Type B pancreatic cell (in vitro differentiated cells): ENCODE results near the gene DEFB121. TPM values are rescaled to one million over a fixed set of nuclear protein-coding genes. Genes with fewer than 3 reads are reported as not detected.

Experiments
- DNase-seq: peaks from one replicate; pipeline ENCODE4 v3.0.0; 2021; ENCODE audit warnings: mixed read lengths; ENCODE audit not compliant: unreplicated experiment; ENCODE audit errors: extremely low spot score
- H3K27ac Mint-ChIP-seq: 2 replicates; pipeline ENCODE4 v1.8.0; 2021; ENCODE audit warnings: mild to moderate bottlenecking, mixed read lengths
- H3K27me3 Mint-ChIP-seq: 2 replicates; pipeline ENCODE4 v1.8.0; 2021; ENCODE audit warnings: mixed read lengths
- H3K36me3 Mint-ChIP-seq: 2 replicates; pipeline ENCODE4 v1.8.0; 2021; ENCODE audit warnings: mixed read lengths
- H3K4me1 Mint-ChIP-seq: one replicate; pipeline ENCODE4 v1.8.0; 2021; ENCODE audit warnings: mixed read lengths; ENCODE audit not compliant: unreplicated experiment
- H3K4me3 Mint-ChIP-seq: 2 replicates; pipeline ENCODE4 v1.8.0; 2021; ENCODE audit warnings: mild to moderate bottlenecking, mixed read lengths
- H3K9me3 Mint-ChIP-seq: 2 replicates; pipeline ENCODE4 v1.8.0; 2021; ENCODE audit warnings: mixed read lengths
- total RNA-seq: library from RNA; stranded (reverse); gene quantifications from 2 replicates; pipeline ENCODE4 v1.2.1, GENCODE V29; 2021; ENCODE audit warnings: low replicate concordance
- TF ChIP-seq, protein P1 (sequence below): fragments of 200-600 bp; sonication (generic); conservative IDR thresholded peaks from 2 replicates; pipeline ENCODE4 v1.5.0; 2021; ENCODE audit warnings: antibody characterized with exemption, mild to moderate bottlenecking

DEFB121 gene
- total RNA-seq, 1 donor from 2014 or later, result not detected

DNA sequence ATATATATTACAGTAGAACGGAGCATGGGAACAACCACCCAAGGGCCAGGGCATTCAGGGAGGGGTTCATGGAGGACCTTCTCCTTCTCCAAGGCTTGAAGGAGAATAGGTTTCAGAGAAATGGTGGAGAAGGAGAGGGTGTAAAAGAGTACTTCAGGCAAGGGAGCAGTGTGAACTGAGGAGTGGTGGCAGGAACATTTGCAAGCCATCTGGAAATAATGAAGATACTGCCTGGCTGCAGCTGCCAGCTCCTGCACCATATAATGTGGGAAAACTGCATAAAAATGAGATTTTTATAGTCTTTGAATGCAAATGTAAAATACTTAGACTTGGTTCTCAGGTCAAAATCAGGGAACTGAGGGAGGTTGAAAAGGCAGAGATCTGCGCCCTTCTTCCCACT is 9.6 kb upstream of the DEFB121 start:
- H3K27ac Mint-ChIP-seq, result no peak overlapping the region
- no peak for DNase-seq
- no peaks in the 10 kb centered on the region for H3K27me3 Mint-ChIP-seq
- TF ChIP-seq, protein P1, sequence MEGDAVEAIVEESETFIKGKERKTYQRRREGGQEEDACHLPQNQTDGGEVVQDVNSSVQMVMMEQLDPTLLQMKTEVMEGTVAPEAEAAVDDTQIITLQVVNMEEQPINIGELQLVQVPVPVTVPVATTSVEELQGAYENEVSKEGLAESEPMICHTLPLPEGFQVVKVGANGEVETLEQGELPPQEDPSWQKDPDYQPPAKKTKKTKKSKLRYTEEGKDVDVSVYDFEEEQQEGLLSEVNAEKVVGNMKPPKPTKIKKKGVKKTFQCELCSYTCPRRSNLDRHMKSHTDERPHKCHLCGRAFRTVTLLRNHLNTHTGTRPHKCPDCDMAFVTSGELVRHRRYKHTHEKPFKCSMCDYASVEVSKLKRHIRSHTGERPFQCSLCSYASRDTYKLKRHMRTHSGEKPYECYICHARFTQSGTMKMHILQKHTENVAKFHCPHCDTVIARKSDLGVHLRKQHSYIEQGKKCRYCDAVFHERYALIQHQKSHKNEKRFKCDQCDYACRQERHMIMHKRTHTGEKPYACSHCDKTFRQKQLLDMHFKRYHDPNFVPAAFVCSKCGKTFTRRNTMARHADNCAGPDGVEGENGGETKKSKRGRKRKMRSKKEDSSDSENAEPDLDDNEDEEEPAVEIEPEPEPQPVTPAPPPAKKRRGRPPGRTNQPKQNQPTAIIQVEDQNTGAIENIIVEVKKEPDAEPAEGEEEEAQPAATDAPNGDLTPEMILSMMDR, result no peak
- no peaks in the 10 kb centered on the region for H3K4me1 Mint-ChIP-seq
- H3K9me3 Mint-ChIP-seq, result peaks cover 10% of the 10 kb centered on the region
- H3K36me3 Mint-ChIP-seq, result no peaks in the 10 kb centered on the region
- no peak overlapping the region for H3K4me3 Mint-ChIP-seq

DNA sequence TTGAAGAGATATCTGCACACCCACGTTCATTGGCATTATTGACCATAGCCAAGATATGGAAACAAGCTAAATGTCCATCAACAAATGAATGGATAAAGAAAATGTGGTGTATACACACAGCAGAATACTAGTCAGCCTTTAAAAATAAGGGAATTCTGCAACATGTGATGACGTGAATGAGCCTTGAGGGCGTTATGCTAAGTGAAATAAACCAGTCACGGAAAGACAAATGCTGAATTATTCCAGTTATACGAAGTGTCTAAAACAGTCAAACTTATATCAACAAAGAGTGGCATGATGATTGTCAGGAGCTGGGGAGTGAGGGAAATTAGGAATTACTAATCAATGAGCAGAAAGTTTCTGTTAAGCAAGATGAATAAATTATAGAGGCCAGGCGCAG is 8.4 kb upstream of the DEFB121 start:
- peaks cover 10% of the 10 kb centered on the region for H3K9me3 Mint-ChIP-seq
- H3K4me3 Mint-ChIP-seq, result no peak overlapping the region
- no peak for DNase-seq
- H3K27ac Mint-ChIP-seq, result no peak overlapping the region
- no peaks in the 10 kb centered on the region for H3K27me3 Mint-ChIP-seq
- no peaks in the 10 kb centered on the region for H3K36me3 Mint-ChIP-seq
- no peaks in the 10 kb centered on the region for H3K4me1 Mint-ChIP-seq
- TF ChIP-seq, protein P1, result no peak

DNA sequence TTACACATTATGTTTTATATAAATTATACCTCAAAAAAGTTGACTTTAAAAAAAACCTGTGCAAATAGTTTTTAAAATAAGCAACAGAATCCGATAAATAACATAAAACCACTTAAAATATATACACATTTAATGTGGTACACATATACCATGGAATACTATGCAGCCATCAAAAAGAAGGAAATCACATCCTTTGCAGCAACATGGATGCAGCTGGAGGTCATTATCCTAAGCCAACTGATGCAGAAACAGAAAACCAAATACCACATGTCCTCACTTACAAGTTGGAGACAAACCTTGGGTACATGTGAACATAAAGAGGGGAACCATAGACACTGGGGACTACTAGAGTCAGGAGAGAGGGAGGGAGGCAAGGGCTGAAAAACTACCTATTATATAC is 4.0 kb upstream of the DEFB121 start:
- Mint-ChIP-seq H3K27ac (no peak overlapping the region), H3K4me3 (no peak overlapping the region), H3K4me1 (no peaks in the 10 kb centered on the region), H3K9me3 (peaks cover 14% of the 10 kb centered on the region), H3K27me3 (no peaks in the 10 kb centered on the region), H3K36me3 (no peaks in the 10 kb centered on the region)
- TF ChIP-seq, protein P1, result no peak
- no peak for DNase-seq

DNA sequence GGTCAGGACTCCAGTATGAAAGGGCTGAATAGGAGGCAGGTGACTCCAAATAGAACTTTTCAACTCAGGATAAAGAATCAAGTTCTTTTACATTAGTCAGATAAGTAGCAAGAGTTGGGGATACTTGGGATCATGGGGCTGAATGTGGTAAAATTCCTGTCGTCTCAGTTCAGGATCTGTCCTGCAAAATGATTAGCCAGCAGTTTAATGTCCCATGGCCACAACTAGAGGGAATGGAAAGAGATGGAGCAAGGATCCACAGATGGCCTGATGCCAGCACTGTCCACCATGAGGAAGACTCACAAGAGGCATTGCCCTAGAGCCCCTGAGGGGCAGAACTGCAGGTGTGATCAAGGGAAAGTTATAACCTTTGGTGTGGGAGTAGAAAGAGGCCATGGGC is 2.1 kb downstream of the DEFB121 start:
- no peaks in the 10 kb centered on the region for H3K27me3 Mint-ChIP-seq
- H3K4me1 Mint-ChIP-seq, result no peaks in the 10 kb centered on the region
- H3K9me3 Mint-ChIP-seq, result peaks cover 5% of the 10 kb centered on the region
- H3K36me3 Mint-ChIP-seq, result no peaks in the 10 kb centered on the region
- no peak overlapping the region for H3K4me3 Mint-ChIP-seq
- H3K27ac Mint-ChIP-seq, result no peak overlapping the region
- no peak for DNase-seq
- TF ChIP-seq, protein P1, result no peak

DNA sequence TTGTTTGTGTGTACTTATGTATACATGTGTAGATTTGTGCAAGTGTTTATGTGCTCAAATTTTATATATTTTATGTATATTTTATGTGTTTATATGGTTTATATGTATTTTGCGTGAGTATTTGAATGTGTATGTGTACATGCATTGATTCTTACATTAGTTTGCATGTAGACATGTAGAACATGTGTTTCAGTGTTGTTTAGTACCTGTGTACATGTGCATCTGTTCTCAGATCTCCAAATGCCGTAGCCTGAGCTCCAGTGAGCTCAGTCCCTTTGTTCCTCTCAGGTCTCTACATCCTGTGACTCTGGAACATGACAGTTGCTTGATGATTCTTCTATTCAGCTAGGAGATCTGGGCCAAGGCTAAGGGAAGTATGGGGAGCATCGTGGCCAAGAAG is 11.1 kb downstream of the DEFB121 start:
- Mint-ChIP-seq H3K36me3 (no peaks in the 10 kb centered on the region), H3K27ac (no peak overlapping the region)

More for the DNA sequence above, 11.1 kb downstream of the DEFB121 start:
- H3K4me3 Mint-ChIP-seq, result no peak overlapping the region
- TF ChIP-seq, protein P1, result no peak
- no peaks in the 10 kb centered on the region for H3K27me3 Mint-ChIP-seq
- peaks cover 10% of the 10 kb centered on the region for H3K9me3 Mint-ChIP-seq
- no peaks in the 10 kb centered on the region for H3K4me1 Mint-ChIP-seq
- DNase-seq, result no peak
